Endothelial cell of umbilical vein (primary cell): ENCODE results near the gene CTBP2. TPM values are rescaled to one million over a fixed set of nuclear protein-coding genes. Genes with fewer than 3 reads are reported as not detected.

Experiments
- BruUV-seq: library from RNA; stranded (reverse); fragments of 400-500 nt; replicated peaks from 2 replicates; lab custom pipeline; 2021; lab: Mats Ljungman, UMichigan
- CTCF ChIA-PET: fragments of 300-600, 350-600 bp; sonication (Branson Sonifier 250); formaldehyde crosslinking; loops from one replicate; lab custom pipeline; 2021; ENCODE audit warnings: antibody characterized with exemption, inconsistent platforms; lab: Charles Lee
- POLR2A ChIA-PET: fragments of 300-600, 350-600 bp; sonication (Branson Sonifier 250); formaldehyde crosslinking; loops from one replicate; lab custom pipeline; 2021; ENCODE audit warnings: antibody characterized with exemption, inconsistent platforms; lab: Charles Lee
- DNase-seq: peaks from one replicate; pipeline ENCODE4 v3.0.0-alpha.2; 2011; ENCODE audit warnings: low read depth, low spot score
- FAIRE-seq: peaks from 2 replicates; lab custom pipeline; 2011; peaks lifted over from hg19 to GRCh38; lab: Jason Lieb, UNC
- H2AFZ ChIP-seq: 2 replicates; pipeline ENCODE4 v1.6.0; 2012; ENCODE audit warnings: low read depth, low read length, control low read depth, inconsistent platforms
- H3K27ac ChIP-seq: 2 replicates; pipeline ENCODE4 v1.5.1; 2011; ENCODE audit warnings: low read depth, mild to moderate bottlenecking, control low read depth, low read length, moderate library complexity; ENCODE audit not compliant: insufficient read depth
- H3K27me3 ChIP-seq, 2 experiments: 2 replicates each; pipeline versions ENCODE4 v1.6.0 to v1.6.1; 2011; ENCODE audit warnings: low read length in 2 of 2, mixed read lengths in 1 of 2; ENCODE audit not compliant: control insufficient read depth in 2 of 2, insufficient read depth in 2 of 2
- H3K36me3 ChIP-seq, 2 experiments: 2 replicates in 1 of 2; 3 replicates in 1 of 2; pipeline ENCODE4 v1.5.1; 2011; ENCODE audit warnings: low read length in 2 of 2, mild to moderate bottlenecking in 1 of 2, moderate library complexity in 1 of 2; ENCODE audit not compliant: control insufficient read depth in 2 of 2, insufficient read depth in 2 of 2; ENCODE audit errors: extremely low read depth in 1 of 2
- H3K4me1 ChIP-seq: 3 replicates; pipeline ENCODE4 v1.5.1; 2011; ENCODE audit warnings: mild to moderate bottlenecking, low read length; ENCODE audit not compliant: control insufficient read depth, insufficient read depth; ENCODE audit errors: extremely low read depth
- H3K4me2 ChIP-seq: 2 replicates; pipeline ENCODE4 v1.6.1; 2011; ENCODE audit warnings: low read length, control low read depth, mixed read lengths; ENCODE audit not compliant: insufficient read depth
- H3K4me3 ChIP-seq, 3 experiments: fragments of 200-600 bp in 1 of 3; sonication (generic), shearing (Covaris generic) in 1 of 3; replicated peaks in 1 of 3; 2 replicates each; pipeline ENCODE4 v1.5.1; 2011 to 2016; ENCODE audit warnings: control low read depth in 3 of 3, low read length in 3 of 3, mild to moderate bottlenecking in 2 of 3, inconsistent platforms in 1 of 3, low read depth in 1 of 3, moderate library complexity in 1 of 3; ENCODE audit not compliant: insufficient read depth in 1 of 3
- H3K79me2 ChIP-seq: 2 replicates; pipeline ENCODE4 v1.6.0; 2012; ENCODE audit warnings: low read length, inconsistent platforms; ENCODE audit not compliant: control insufficient read depth, insufficient read depth
- H3K9ac ChIP-seq: replicated peaks from 2 replicates; pipeline ENCODE3; 2011; ENCODE audit warnings: low read length, control low read depth; ENCODE audit not compliant: insufficient read depth; ENCODE audit errors: extremely low read depth
- H3K9me1 ChIP-seq: replicated peaks from 3 replicates; pipeline ENCODE4 v1.6.0; 2011; ENCODE audit warnings: mild to moderate bottlenecking, low read length; ENCODE audit not compliant: control insufficient read depth, insufficient read depth; ENCODE audit errors: extremely low read depth
- H3K9me3 ChIP-seq: replicated peaks from 2 replicates; pipeline ENCODE4 v1.5.1; 2012; ENCODE audit warnings: low read length, inconsistent platforms; ENCODE audit not compliant: control insufficient read depth, insufficient read depth
- H4K20me1 ChIP-seq: replicated peaks from 2 replicates; pipeline ENCODE3; 2011; ENCODE audit warnings: mild to moderate bottlenecking, low read length; ENCODE audit not compliant: control insufficient read depth, insufficient read depth; ENCODE audit errors: extremely low read depth
- EZH2 ChIP-seq: IDR thresholded peaks from 2 replicates; pipeline ENCODE4 v1.6.1; 2012; ENCODE audit warnings: borderline replicate concordance, low read depth, mild to moderate bottlenecking, moderate library complexity, low read length, inconsistent platforms; ENCODE audit not compliant: severe bottlenecking
- FOS ChIP-seq: IDR thresholded peaks from 2 replicates; pipeline ENCODE4 v1.6.1; 2011; ENCODE audit warnings: mild to moderate bottlenecking, low read length, moderate library complexity, borderline replicate concordance; ENCODE audit not compliant: insufficient read depth
- GATA2 ChIP-seq: IDR thresholded peaks from 2 replicates; pipeline ENCODE4 v1.7.0; 2011; ENCODE audit warnings: low read depth, mild to moderate bottlenecking, moderate library complexity, mixed read lengths, low read length; ENCODE audit not compliant: insufficient read length, insufficient read depth
- JUN ChIP-seq: IDR thresholded peaks from 2 replicates; pipeline ENCODE4 v1.6.1; 2011; ENCODE audit warnings: borderline replicate concordance, low read depth; ENCODE audit not compliant: insufficient read length, insufficient read depth
- MYC ChIP-seq: IDR thresholded peaks from one replicate; pipeline ENCODE4 v1.6.1; 2011; ENCODE audit warnings: mild to moderate bottlenecking, low read depth, low read length
- POLR2A ChIP-seq: IDR thresholded peaks from 2 replicates; pipeline ENCODE4 v1.6.1; 2012; ENCODE audit warnings: low read depth, mild to moderate bottlenecking, control low read depth, low read length
- POLR2AphosphoS5 ChIP-seq: IDR thresholded peaks from 2 replicates; pipeline ENCODE4 v1.6.1; 2012; ENCODE audit warnings: low read depth, mild to moderate bottlenecking, control low read depth, low read length, moderate library complexity; ENCODE audit not compliant: insufficient read depth
- dilution Hi-C: fragments of 300-500 bp; cut with MboI; formaldehyde crosslinking; loops from one replicate; pipeline ENCODE4 v1.15.0; 2019; ENCODE audit warnings: low sequenced_read_pairs; ENCODE audit not compliant: extremely low pct_ligation_motif_present
- intact Hi-C: fragments of 100-400 bp; cut with micrococcal nuclease; formaldehyde crosslinking; loops from one replicate; pipeline ENCODE4 v1.10.0; 2022
- polyA plus RNA-seq, 4 experiments: library from polyadenylated mRNA; depleted of rRNA in 3 of 4; stranded (reverse) in 3 of 4; unstranded in 1 of 4; fragments of >200 nt; gene quantifications; 2 replicates each; pipeline versions ENCODE4 v1.2.1 to v1.2.3, GENCODE V29; 2011 to 2012; ENCODE audit warnings: missing spikeins in 1 of 4
- total RNA-seq: library from RNA; stranded (reverse); gene quantifications from 2 replicates; pipeline ENCODE4 v1.2.3, GENCODE V29; 2021
- TF ChIP-seq, protein P1 (sequence below): IDR thresholded peaks from 2 replicates; pipeline ENCODE4 v1.6.1; 2011; ENCODE audit not compliant: insufficient read depth, insufficient read length
- TF ChIP-seq, protein P2 (sequence below), 2 donors: IDR thresholded peaks; 1 replicate in 1 of 2; 2 replicates in 1 of 2; pipeline ENCODE4 v1.5.1; 2011; ENCODE audit warnings: low read length in 2 of 2, mild to moderate bottlenecking in 2 of 2, moderate library complexity in 2 of 2, control low read depth in 1 of 2, inconsistent platforms in 1 of 2, low read depth in 1 of 2; ENCODE audit not compliant: insufficient read depth in 1 of 2; ENCODE audit errors: extremely low read depth in 1 of 2

CTBP2 gene
- total and polyA plus RNA-seq, 2 donors (not counting 3 experiments of a cell fraction or from before 2014, with no cell fraction given), result 118 to 128 TPM

DNA sequence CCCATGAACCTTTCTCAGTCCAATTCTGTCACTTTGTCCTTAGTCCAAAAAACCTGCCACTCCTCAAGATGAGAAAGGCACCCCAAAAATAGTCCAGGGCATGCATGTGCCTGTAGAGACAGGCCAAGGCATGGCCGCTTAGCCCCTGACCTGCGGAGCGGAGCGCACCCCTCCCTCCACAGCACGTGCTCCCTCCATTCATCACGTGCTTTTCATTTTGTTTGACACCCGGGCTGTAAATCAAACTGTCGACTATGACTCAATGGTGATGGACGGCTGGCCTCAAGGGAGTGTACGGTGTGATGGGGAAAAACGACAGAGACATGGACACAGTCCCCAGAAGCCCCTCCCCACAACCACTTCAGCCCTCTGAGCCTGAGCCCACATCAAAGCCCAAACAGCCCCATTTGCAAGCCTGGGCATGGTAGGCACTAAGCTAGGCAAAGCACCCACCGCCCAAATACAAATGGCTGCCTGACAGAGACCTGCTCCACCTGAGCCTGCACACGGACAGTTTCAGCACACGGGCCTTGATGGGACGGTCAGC lies 127.8 kb downstream of the CTBP2 start:
- Histone ChIP-seq H3K36me3 (peaks cover 0 to 13% of the 10 kb centered on the region in 2 experiments), H3K9me1 (no peaks in the 10 kb centered on the region), H3K4me2 (no peak overlapping the region), H3K9ac (no peak overlapping the region), H3K4me1 (peaks cover 12% of the 10 kb centered on the region), H3K9me3 (no peaks in the 10 kb centered on the region), H3K27ac (no peak overlapping the region), H3K27me3 (no peaks in the 10 kb centered on the region), H3K79me2 (peaks cover 82% of the 10 kb centered on the region), H4K20me1 (no peaks in the 10 kb centered on the region), H2AFZ (no peak overlapping the region), H3K4me3 (no peak overlapping the region)
- DNase-seq (no peak), FAIRE-seq (no peak)
- ChIA-PET CTCF (interaction anchor here (0.5 kb wide), 1 partner anchor 22 kb away, joined by 3 read pairs; no protein-coding TSS in a partner anchor), POLR2A (no interaction called here)
- intact Hi-C loops, result no loop called here
- no TSS peak for BruUV-seq
- dilution Hi-C loops, result no loop called here
- TF ChIP-seq GATA2 (no peak), JUN (no peak), POLR2A (no peak), MYC (no peak), EZH2 (no peak), FOS (no peak), POLR2AphosphoS5 (no peak)
- TF ChIP-seq, protein P1, sequence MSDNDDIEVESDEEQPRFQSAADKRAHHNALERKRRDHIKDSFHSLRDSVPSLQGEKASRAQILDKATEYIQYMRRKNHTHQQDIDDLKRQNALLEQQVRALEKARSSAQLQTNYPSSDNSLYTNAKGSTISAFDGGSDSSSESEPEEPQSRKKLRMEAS, result no peak
- TF ChIP-seq, protein P2, sequence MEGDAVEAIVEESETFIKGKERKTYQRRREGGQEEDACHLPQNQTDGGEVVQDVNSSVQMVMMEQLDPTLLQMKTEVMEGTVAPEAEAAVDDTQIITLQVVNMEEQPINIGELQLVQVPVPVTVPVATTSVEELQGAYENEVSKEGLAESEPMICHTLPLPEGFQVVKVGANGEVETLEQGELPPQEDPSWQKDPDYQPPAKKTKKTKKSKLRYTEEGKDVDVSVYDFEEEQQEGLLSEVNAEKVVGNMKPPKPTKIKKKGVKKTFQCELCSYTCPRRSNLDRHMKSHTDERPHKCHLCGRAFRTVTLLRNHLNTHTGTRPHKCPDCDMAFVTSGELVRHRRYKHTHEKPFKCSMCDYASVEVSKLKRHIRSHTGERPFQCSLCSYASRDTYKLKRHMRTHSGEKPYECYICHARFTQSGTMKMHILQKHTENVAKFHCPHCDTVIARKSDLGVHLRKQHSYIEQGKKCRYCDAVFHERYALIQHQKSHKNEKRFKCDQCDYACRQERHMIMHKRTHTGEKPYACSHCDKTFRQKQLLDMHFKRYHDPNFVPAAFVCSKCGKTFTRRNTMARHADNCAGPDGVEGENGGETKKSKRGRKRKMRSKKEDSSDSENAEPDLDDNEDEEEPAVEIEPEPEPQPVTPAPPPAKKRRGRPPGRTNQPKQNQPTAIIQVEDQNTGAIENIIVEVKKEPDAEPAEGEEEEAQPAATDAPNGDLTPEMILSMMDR (IDR thresholded peaks at IDR 0.05; ENCODE audit: extremely low read depth in 1 of 2, insufficient read depth in 1 of 2, low read depth in 1 of 2, low read length in 2 of 2), result no peak
